ENCODE data around the gene RRP9. TPM values are rescaled to one million over a fixed set of nuclear protein-coding genes. Genes with fewer than 3 reads are reported as not detected.

The RRP9 gene
- total RNA-seq, 2 experiments from 2014 or later = 40.0 to 40.7 TPM

DNA sequence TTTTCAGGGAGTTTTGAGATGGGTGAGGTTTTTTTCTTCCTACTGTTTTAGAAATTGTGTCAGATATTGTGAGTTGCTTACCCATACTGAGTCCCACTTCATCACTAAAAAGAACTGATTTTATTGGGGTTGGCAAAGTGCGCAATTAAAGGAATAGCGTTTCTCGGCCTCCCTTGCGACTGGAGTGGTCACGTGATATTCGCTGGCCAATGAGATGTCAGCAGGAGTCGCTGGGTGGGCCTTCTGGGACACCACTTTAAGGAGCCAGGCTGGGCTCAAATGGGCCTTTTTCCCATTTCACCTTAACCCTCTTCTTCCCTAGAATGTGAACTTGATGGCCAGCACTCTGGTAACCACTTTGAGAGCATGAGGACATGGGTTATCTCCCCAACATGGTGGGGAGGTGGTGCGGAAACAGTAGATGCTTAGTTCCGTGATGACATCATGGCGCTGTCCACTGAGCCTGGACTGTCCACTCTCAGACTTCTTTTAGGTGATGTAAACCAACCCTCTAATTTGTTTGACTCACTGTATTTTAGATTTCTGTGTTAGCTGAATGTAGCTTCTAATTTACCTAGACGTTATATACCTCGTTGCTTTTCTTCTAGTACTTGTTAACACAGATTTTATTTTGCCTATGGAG lies 53.1 kb downstream of the RRP9 start:
- peaks cover 4% of the 10 kb centered on the region for H3K4me1 Mint-ChIP-seq (ENCODE audit: low read depth)

DNA sequence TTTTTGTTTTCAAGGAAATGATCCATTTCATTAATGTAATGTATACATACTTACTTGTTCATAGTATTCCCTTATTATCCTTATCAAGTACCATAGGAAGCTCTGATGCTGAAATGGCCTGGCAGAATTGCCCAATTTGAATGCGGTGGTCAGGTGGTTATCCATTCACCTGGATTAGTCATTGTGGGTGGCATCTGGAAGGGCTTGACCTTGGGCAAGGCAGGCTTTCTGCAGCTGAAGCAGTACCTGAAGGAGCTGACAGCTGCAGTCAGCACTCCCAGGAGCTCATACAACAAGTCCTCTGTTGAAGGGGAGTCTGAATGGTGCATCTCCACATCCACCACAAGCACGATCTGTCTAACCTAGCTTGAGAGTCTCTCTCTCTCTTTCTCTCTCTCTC lies 54.1 kb downstream of the RRP9 start:
- no peaks in the 10 kb centered on the region for H3K9me3 Mint-ChIP-seq
- TF ChIP-seq, protein P1, sequence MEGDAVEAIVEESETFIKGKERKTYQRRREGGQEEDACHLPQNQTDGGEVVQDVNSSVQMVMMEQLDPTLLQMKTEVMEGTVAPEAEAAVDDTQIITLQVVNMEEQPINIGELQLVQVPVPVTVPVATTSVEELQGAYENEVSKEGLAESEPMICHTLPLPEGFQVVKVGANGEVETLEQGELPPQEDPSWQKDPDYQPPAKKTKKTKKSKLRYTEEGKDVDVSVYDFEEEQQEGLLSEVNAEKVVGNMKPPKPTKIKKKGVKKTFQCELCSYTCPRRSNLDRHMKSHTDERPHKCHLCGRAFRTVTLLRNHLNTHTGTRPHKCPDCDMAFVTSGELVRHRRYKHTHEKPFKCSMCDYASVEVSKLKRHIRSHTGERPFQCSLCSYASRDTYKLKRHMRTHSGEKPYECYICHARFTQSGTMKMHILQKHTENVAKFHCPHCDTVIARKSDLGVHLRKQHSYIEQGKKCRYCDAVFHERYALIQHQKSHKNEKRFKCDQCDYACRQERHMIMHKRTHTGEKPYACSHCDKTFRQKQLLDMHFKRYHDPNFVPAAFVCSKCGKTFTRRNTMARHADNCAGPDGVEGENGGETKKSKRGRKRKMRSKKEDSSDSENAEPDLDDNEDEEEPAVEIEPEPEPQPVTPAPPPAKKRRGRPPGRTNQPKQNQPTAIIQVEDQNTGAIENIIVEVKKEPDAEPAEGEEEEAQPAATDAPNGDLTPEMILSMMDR (IDR thresholded peaks at IDR 0.05) = no peak
- H3K4me3 Mint-ChIP-seq = no peak overlapping the region
- no peaks in the 10 kb centered on the region for H3K36me3 Mint-ChIP-seq (ENCODE audit: low read depth)
- peaks cover 4% of the 10 kb centered on the region for H3K4me1 Mint-ChIP-seq (ENCODE audit: low read depth)
- intact Hi-C loops (cut with micrococcal nuclease) = no loop called here
- no peak for ATAC-seq
- peaks cover 4% of the 10 kb centered on the region for H3K27me3 Mint-ChIP-seq
- ChIA-PET CTCF (no interaction called here), POLR2A (no interaction called here)
- no peak overlapping the region for H3K27ac Mint-ChIP-seq
- no peak for DNase-seq

More for the DNA sequence above, 53.1 kb downstream of the RRP9 start:
- ChIA-PET CTCF (interaction anchor here (1.0 kb wide), 1 partner anchor 53 kb away, joined by 3 read pairs; the partner anchor contains the start of genes PARP3 and RRP9), POLR2A (no interaction called here)
- no peak for ATAC-seq
- no peak for DNase-seq
- intact Hi-C loops (cut with micrococcal nuclease) = no loop called here
- no peaks in the 10 kb centered on the region for H3K36me3 Mint-ChIP-seq (ENCODE audit: low read depth)
- peaks cover 1% of the 10 kb centered on the region for H3K27me3 Mint-ChIP-seq
- H3K27ac Mint-ChIP-seq = no peak overlapping the region
- no peaks in the 10 kb centered on the region for H3K9me3 Mint-ChIP-seq
- TF ChIP-seq, protein P1 (IDR thresholded peaks at IDR 0.05) = no peak
- H3K4me3 Mint-ChIP-seq = no peak overlapping the region

DNA sequence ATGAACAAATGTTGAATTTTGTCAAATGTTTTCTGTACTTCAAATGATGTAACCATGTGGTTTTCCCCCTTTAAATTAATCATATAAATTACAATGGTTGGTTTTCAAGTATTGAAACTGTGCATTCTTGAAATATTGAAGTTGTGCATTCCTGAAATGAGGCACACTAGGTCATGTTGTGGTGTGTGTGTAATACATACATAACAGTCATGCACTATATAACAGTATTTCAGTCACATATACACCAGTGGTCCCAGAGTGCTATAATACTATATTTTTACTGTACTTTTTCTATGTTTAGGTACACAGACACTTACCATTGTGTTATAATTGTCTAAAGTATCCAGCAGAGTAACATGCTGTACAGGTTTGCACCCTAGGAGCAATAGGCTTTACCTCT lies 55.3 kb downstream of the RRP9 start:
- ChIA-PET POLR2A (no interaction called here), CTCF (no interaction called here)
- intact Hi-C loops (cut with micrococcal nuclease) = no loop called here

More for the DNA sequence above, 55.3 kb downstream of the RRP9 start:
- peaks cover 3% of the 10 kb centered on the region for H3K4me1 Mint-ChIP-seq (ENCODE audit: low read depth)
- ATAC-seq (no peak), DNase-seq (no peak)
- H3K27me3 Mint-ChIP-seq = peaks cover 9% of the 10 kb centered on the region
- no peak overlapping the region for H3K27ac Mint-ChIP-seq
- TF ChIP-seq, protein P1 (IDR thresholded peaks at IDR 0.05) = no peak
- H3K4me3 Mint-ChIP-seq = no peak overlapping the region
- H3K9me3 Mint-ChIP-seq = no peaks in the 10 kb centered on the region
- no peaks in the 10 kb centered on the region for H3K36me3 Mint-ChIP-seq (ENCODE audit: low read depth)

Other genes starting within 250 kb of the RRP9 start
- gene GRM2, start 234.8 kb downstream of the RRP9 start, total RNA-seq = under 1 TPM; 0.20 to 0.22 TPM
- not detected for gene IQCF6, start 162.7 kb downstream of the RRP9 start, total RNA-seq
- not detected for gene IQCF2, start 80.3 kb downstream of the RRP9 start, total RNA-seq
- gene IQCF5, start 66.3 kb downstream of the RRP9 start, total RNA-seq = not detected
- gene IQCF1, start 38.6 kb downstream of the RRP9 start, total RNA-seq = not detected
- gene PARP3, start 459 bp upstream of the RRP9 start, total RNA-seq = 10 to 100 TPM; 11.5 to 12.7 TPM
- not detected for gene GPR62, start 13.5 kb upstream of the RRP9 start, total RNA-seq
- gene PCBP4, start 25.6 kb upstream of the RRP9 start, total RNA-seq = 1 to 10 TPM; 8.4 to 9.6 TPM
- gene ABHD14B, start 32.1 kb upstream of the RRP9 start, total RNA-seq = 10 to 100 TPM; 70.7 to 73.6 TPM
- 1 to 10 TPM; 8.9 to 9.5 TPM for gene ABHD14A, start 33.2 kb upstream of the RRP9 start, total RNA-seq
- 10 to 100 TPM; 61.8 to 64.5 TPM for gene ACY1, start 41.6 kb upstream of the RRP9 start, total RNA-seq
- 1,000 to 10,000 TPM; 2,039 to 2,045 TPM for gene RPL29, start 54.0 kb upstream of the RRP9 start, total RNA-seq
- 10 to 100 TPM; 19.6 to 21.6 TPM for gene DUSP7, start 114.7 kb upstream of the RRP9 start, total RNA-seq
- gene POC1A, start 212.5 kb upstream of the RRP9 start, total RNA-seq = 10 to 100 TPM; 21.2 to 23.5 TPM